Tibial artery (tissue), 4 donors: ENCODE results near the gene BRF1.

Experiments
- DNase-seq, 2 donors: peaks; one replicate each; pipeline ENCODE4 v3.0.0-alpha.2; 2019
- H3K27ac ChIP-seq, 2 donors: fragments of 200-600 bp; sonication (generic) in 1 of 2; 1 replicate in 1 of 2; 2 replicates in 1 of 2; pipeline ENCODE4 v1.5.1; 2018 to 2019; ENCODE audit warnings: mild to moderate bottlenecking in 1 of 2
- H3K27me3 ChIP-seq, 2 donors: fragments of 200-600 bp; sonication (generic) in 1 of 2; one replicate each; pipeline versions ENCODE4 v1.5.1 to v1.6.0; 2016 to 2019
- H3K36me3 ChIP-seq, 3 donors: fragments of 200-600 bp; sonication (generic) in 2 of 3; one replicate each; pipeline ENCODE4 v1.5.1; 2016 to 2019; ENCODE audit warnings: mild to moderate bottlenecking in 2 of 3
- H3K4me1 ChIP-seq, 4 donors: fragments of 200-600 bp; sonication (generic) in 2 of 4; 1 replicate in 3 of 4; 2 replicates in 1 of 4; pipeline ENCODE4 v1.5.1; 2016 to 2019
- H3K4me3 ChIP-seq, 2 donors: fragments of 200-600 bp; sonication (generic) in 1 of 2; 1 replicate in 1 of 2; 2 replicates in 1 of 2; pipeline ENCODE4 v1.5.1; 2018 to 2019; ENCODE audit warnings: mild to moderate bottlenecking in 2 of 2
- H3K9me3 ChIP-seq, 3 donors: fragments of 200-600 bp; sonication (generic) in 1 of 3; one replicate each; pipeline ENCODE4 v1.5.1; 2016 to 2019
- intact Hi-C: fragments of 100-400 bp; cut with DNase I; formaldehyde crosslinking; loops from one replicate; pipeline ENCODE4 v1.15.0; 2023; ENCODE audit warnings: low total_unique reads
- TF ChIP-seq, protein P1 (sequence below), 2 experiments: fragments of 200-600 bp in 1 of 2; fragments of 450-650 bp in 1 of 2; IDR thresholded peaks; one replicate each; pipeline ENCODE4 v1.5.1; 2017 to 2019; ENCODE audit warnings: antibody characterized with exemption in 2 of 2, mild to moderate bottlenecking in 1 of 2, moderate library complexity in 1 of 2

Gene BRF1

GRCh38 chr14:105324080-105324778, 23.4 kb upstream of the BRF1 start:
- TF ChIP-seq, protein P1, sequence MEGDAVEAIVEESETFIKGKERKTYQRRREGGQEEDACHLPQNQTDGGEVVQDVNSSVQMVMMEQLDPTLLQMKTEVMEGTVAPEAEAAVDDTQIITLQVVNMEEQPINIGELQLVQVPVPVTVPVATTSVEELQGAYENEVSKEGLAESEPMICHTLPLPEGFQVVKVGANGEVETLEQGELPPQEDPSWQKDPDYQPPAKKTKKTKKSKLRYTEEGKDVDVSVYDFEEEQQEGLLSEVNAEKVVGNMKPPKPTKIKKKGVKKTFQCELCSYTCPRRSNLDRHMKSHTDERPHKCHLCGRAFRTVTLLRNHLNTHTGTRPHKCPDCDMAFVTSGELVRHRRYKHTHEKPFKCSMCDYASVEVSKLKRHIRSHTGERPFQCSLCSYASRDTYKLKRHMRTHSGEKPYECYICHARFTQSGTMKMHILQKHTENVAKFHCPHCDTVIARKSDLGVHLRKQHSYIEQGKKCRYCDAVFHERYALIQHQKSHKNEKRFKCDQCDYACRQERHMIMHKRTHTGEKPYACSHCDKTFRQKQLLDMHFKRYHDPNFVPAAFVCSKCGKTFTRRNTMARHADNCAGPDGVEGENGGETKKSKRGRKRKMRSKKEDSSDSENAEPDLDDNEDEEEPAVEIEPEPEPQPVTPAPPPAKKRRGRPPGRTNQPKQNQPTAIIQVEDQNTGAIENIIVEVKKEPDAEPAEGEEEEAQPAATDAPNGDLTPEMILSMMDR (IDR thresholded peaks at IDR 0.05) = no peak
- intact Hi-C loops = no loop called here
- peak in 1 of 2 donors; percentile 63 for DNase-seq
- no peak overlapping the region for H3K4me3 ChIP-seq
- H3K27me3 ChIP-seq = no peaks in the 10 kb centered on the region
- H3K9me3 ChIP-seq = no peaks in the 10 kb centered on the region
- no peaks in the 10 kb centered on the region for H3K36me3 ChIP-seq
- H3K4me1 ChIP-seq = peaks cover 0 to 36% (median 22%) of the 10 kb centered on the region in 4 donors
- no peak overlapping the region for H3K27ac ChIP-seq

GRCh38 chr14:105323663-105324062, 22.9 kb upstream of the BRF1 start:
- Histone ChIP-seq H3K4me1 (peaks cover 0 to 36% (median 22%) of the 10 kb centered on the region in 4 donors), H3K27ac (no peak overlapping the region), H3K27me3 (no peaks in the 10 kb centered on the region), H3K36me3 (no peaks in the 10 kb centered on the region), H3K9me3 (no peaks in the 10 kb centered on the region), H3K4me3 (no peak overlapping the region)
- intact Hi-C loops = no loop called here
- no peak for DNase-seq
- TF ChIP-seq, protein P1 (IDR thresholded peaks at IDR 0.05) = no peak

DNA sequence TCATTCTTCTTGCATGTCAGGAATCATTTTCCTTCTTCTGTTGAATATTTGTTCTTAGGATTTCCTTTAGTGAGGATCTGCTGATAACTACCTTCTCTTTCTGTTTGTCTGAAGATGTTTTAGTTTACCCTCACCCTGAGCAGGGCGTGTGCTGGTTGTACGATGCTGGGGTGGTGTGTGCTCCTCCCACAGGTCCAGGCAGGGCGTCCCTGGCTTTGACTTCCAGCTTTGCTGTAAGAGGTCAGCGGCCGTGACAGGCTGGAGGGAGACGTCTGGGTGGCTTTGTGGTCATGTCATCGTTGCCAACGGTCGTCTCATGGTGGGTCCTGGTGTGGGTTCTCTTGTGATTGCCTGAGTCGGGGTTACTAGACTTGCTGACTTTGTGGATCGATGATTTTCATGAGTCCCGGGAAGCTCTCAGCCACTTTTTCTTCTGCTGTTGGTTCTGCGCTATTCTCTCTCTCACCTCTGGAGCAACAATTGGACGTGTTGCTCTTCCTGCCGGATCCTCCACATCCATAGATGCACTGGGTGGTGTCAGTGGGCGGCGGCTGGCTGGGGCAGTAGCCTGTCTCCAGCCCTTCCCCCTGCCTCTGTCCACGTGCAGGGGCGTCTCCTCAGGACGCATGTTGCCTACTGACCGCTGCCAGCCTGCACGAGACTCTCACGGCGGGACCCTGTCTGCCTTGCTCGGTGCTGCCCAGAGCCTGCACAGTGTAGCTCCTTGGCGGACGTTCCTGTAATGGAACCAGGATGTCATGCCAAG, 22.2 kb upstream of the BRF1 start:
- TF ChIP-seq, protein P1 (IDR thresholded peaks at IDR 0.05) = no peak
- Histone ChIP-seq H3K9me3 (no peaks in the 10 kb centered on the region), H3K4me3 (no peak overlapping the region), H3K4me1 (peaks cover 0 to 33% (median 23%) of the 10 kb centered on the region in 4 donors), H3K27me3 (no peaks in the 10 kb centered on the region), H3K36me3 (no peaks in the 10 kb centered on the region), H3K27ac (no peak overlapping the region)
- DNase-seq = no peak
- intact Hi-C loops = no loop called here

DNA sequence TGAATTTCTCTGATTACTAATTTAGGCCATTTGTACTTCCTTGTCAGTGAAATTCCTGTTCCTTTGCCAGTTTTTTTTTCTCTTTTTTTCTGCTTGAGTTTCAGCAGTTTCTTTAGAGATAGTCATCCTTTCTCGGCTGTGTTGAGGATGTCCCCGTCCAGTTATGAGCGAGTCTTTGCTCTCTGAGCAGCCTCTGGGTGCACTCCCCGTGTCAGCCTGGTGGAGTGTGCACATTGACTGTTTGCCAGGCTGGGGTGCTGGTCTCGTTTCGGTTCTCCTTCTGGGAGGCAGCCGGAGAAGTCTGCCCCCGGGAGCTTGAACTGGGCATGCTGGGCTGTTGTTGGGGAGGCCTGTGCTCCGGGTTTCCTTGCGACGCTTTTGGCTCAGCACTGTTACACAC, 16.7 kb upstream of the BRF1 start:
- DNase-seq = peak; percentile 66 to 71
- TF ChIP-seq, protein P1 (IDR thresholded peaks at IDR 0.05) = peak in 1 of 2 experiments; percentile 29
- Histone ChIP-seq H3K9me3 (no peaks in the 10 kb centered on the region), H3K27me3 (no peaks in the 10 kb centered on the region), H3K36me3 (no peaks in the 10 kb centered on the region), H3K4me1 (peaks cover 0 to 39% (median 30%) of the 10 kb centered on the region in 4 donors), H3K27ac (peak overlapping the region; percentile 25 to 78), H3K4me3 (peak overlapping the region; percentile 7 to 77)
- intact Hi-C loops = loop anchor here (10.0 kb wide), 1 partner anchor 63 kb away; no protein-coding TSS in a partner anchor

DNA sequence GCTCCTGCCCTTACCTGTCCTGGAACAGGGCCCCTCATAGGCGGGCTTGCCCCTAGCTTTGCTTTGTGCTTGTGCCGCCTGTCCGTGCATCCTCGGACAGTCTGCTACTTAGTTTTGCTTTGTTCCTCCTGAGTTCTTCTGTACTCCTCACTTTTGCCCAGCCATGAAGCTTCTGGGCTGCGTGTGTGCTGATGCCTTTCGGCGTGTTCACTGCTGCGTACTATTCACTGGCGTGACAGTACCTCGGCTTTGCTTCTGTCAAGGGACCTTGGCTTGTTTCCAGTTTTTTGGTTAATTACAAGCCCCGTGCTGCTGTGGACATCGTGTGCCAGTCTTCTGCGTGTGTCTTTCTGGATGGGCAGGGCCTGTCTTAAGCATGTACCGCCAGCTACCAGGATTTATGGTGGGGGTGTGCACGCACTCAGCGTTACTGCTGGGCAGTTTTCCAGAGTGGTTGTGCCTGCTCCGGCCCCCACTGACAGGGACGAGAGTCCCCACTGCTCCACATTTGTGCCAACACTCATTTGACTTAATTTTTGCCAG, 16.2 kb upstream of the BRF1 start:
- Histone ChIP-seq H3K27me3 (no peaks in the 10 kb centered on the region), H3K27ac (peak overlapping the region; percentile 25 to 78), H3K4me1 (peaks cover 0 to 39% (median 30%) of the 10 kb centered on the region in 4 donors), H3K4me3 (peak overlapping the region; percentile 7 to 77), H3K9me3 (no peaks in the 10 kb centered on the region), H3K36me3 (no peaks in the 10 kb centered on the region)
- TF ChIP-seq, protein P1 (IDR thresholded peaks at IDR 0.05) = no peak
- intact Hi-C loops = loop anchor here (10.0 kb wide), 1 partner anchor 62 kb away; no protein-coding TSS in a partner anchor
- peak in 1 of 2 donors; percentile 71 for DNase-seq
